Glomerular visceral epithelial cell (primary cell): ENCODE results near the gene ERC1.
"Not testable (repeated sequence)": the region's sequence is repeated elsewhere in the genome, so short reads cannot be mapped to it uniquely, and the experiment has no call there.

Experiments
- DNase-seq: peaks from one replicate; pipeline ENCODE4 v3.0.0-alpha.2; 2016; ENCODE audit errors: extremely low spot score

ERC1 gene

GRCh38 chr12:981961-982360 is 9.1 kb upstream of the ERC1 start:
- no peak for DNase-seq

GRCh38 chr12:988646-989045 is 2.4 kb upstream of the ERC1 start:
- DNase-seq: no peak

DNA sequence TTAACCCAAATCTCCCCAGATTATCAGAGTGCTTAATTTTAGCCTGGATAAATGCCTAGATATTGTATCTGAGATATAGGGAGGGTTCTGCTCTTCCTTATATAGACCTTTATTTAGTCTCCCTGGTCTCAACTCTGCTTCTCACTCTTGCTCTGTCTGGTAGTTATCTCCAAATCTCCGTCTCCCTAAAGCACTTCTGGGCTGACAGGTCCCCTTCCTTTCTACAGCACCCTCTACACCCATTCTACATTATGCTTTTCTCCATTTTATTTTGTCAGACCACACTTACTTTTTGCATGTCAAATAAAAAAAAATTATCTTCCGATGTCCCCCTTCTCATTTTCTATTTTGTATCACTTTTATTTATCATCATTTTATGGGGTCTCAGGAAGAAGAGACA is 2.0 kb upstream of the ERC1 start:
- no peak for DNase-seq

DNA sequence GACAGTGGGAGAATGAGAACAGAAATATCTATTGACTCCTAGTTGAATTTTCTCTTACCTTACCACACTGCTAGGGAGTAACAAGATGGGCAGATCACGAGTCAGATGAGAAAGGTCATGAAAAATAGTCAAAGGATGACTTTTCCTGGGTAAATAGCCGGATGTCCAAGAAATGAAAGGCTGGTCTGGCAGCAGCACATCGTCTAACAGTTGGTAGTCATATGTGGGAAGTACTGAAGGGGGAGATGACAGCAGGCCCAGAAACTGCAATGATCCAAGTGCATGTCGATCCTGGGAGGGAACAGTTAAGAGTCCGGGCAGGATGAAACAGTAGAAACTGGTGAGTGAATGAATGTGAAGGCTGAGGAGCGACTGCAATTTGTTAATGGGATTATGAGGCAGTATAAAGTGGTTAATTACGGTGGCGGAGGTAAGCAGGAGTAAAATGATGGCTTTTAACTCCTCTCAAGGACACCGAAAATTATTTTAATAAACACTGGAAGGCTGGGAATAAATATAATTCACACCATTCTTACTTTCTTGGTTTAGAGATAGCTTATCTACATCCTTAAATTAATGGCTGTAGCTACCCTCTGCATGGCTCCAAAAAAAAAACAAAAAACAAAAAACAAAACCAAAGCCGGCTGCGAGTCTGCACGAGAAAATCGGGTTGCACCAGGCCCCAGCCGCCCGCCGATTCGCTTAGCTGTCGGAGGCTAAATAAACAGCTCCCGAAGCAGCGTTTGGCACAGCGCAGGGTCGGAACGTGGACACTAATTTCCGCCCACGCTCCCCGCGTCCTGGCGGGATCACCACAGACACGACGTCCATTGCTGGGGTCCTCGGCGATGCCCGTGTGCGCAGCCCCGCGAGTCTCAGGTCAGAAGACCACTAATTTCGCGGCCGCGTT is 1.0 kb upstream of the ERC1 start:
- DNase-seq: peak; percentile 57

GRCh38 chr12:991350-992333 is 619 bp downstream of the ERC1 start:
- peak; percentile 14 for DNase-seq

DNA sequence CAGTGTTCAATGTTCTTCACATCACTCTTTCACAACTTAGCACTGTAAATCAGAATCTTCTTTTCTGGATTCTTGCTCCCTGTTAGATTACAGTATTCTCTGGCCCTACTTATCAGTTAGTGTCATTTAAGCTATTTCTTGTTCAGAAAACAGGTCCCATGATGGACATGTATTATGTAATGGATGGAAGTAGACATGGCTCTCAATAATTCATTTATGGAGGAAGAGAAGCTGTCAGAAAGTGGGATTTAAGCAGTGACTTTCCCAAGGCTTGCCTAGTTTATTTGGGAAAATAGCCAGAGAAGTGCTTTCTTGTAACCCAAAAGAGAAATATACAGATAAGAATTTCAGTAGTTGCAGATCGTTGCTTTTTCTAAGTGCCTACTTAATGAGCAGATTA is 1.6 kb downstream of the ERC1 start:
- no peak for DNase-seq

- no peak for DNase-seq
Observed at GRCh38 chr12:996881-997280, 5.9 kb downstream of the ERC1 start.

GRCh38 chr12:997505-997904 is 6.5 kb downstream of the ERC1 start:
- no peak for DNase-seq

- DNase-seq: peak; percentile 7
Observed at GRCh38 chr12:998020-998874, 7.2 kb downstream of the ERC1 start.

GRCh38 chr12:999736-1000135 is 8.7 kb downstream of the ERC1 start:
- not testable (repeated sequence) for DNase-seq

DNA sequence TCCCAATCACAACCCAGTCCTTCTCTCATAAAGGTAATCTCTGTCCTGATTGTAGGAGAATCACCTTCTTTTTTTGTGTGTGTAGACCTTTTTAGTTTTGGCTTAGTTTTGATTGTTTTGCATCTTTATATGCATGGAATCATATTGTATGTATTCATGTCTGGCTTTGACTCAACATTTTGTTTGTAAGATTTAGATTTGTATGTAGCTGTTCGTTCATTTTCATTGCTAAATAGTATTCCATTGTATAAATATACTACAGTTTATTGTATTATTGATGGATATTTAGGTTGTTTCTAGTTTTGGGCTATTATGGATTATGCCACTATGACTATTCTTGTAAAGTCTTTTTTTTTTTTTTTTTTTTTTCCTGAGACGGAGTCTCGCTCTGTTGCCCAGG is 10.5 kb downstream of the ERC1 start:
- no peak for DNase-seq

- no peak for DNase-seq
Observed at GRCh38 chr12:1003600-1004271, 12.7 kb downstream of the ERC1 start.

GRCh38 chr12:1006255-1006654 is 15.2 kb downstream of the ERC1 start:
- no peak for DNase-seq

DNA sequence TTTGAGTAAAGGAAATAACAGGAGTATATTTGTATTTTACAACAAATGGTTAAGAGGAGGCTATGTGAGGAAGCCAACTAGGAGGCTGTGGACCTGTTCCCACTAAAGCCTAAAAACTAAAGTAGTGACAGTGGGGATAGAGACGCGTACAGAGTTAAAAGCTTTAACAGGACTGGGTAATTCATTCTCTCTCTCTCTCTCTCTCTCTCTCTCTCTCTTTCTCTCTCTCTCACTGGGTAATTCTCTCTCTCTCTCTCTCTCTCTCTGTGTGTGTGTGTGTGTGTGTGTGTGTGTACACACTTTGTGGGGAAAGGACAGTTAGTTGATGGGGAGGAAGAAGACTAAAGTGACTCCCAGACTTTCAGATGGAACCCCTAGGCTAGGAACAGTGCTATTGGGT is 16.3 kb downstream of the ERC1 start:
- DNase-seq: no peak

- no peak for DNase-seq
Observed at GRCh38 chr12:1007994-1008393, 17.0 kb downstream of the ERC1 start.

DNA sequence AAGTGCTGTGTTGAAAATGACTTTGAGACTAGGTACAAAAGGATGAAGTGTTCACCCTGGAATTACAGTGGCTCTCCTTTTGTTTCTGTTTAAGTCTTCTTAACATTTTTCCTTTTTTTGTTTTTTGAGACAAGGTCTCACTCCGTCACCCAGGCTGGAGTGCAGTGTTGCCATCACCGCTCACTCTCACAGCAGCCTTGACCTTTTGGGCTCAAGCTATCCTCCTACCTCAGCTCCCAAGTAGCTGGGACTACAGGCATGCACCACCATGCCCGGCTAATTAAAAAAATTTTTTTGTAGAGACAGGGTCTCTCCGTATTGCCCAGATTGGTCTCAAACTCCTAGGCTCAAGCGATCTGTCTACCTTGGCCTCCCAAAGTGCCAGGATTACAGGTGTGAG is 20.1 kb downstream of the ERC1 start:
- DNase-seq: no peak

- DNase-seq: peak; percentile 70
Observed at GRCh38 chr12:1013618-1014489, 22.8 kb downstream of the ERC1 start.

GRCh38 chr12:1019283-1019682 is 28.3 kb downstream of the ERC1 start:
- DNase-seq: no peak

DNA sequence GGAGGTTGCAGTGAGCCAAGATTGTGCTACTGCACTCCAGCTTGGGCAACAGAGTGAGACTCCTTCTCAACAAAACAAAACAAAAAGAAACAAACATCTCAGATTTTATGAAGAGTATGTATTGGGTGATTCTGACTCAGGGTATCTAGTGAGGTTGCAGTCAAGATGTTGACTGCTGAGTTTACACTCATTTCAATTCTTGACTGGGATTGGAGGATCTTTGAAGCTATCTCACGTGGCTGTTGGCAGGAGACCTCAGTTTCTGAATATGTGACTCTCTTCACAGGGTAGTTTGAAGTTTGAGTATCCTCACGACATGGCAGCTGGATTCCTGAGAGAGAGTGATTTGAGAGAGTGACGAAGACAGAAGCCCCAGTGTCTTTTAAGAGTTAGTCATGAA is 29.4 kb downstream of the ERC1 start:
- DNase-seq: no peak
